ENCODE data around the gene DYRK1A. TPM values are rescaled to one million over a fixed set of nuclear protein-coding genes. Genes with fewer than 3 reads are reported as not detected.

DYRK1A gene
- total RNA-seq, 1 donor from 2014 or later: 108 TPM

DNA sequence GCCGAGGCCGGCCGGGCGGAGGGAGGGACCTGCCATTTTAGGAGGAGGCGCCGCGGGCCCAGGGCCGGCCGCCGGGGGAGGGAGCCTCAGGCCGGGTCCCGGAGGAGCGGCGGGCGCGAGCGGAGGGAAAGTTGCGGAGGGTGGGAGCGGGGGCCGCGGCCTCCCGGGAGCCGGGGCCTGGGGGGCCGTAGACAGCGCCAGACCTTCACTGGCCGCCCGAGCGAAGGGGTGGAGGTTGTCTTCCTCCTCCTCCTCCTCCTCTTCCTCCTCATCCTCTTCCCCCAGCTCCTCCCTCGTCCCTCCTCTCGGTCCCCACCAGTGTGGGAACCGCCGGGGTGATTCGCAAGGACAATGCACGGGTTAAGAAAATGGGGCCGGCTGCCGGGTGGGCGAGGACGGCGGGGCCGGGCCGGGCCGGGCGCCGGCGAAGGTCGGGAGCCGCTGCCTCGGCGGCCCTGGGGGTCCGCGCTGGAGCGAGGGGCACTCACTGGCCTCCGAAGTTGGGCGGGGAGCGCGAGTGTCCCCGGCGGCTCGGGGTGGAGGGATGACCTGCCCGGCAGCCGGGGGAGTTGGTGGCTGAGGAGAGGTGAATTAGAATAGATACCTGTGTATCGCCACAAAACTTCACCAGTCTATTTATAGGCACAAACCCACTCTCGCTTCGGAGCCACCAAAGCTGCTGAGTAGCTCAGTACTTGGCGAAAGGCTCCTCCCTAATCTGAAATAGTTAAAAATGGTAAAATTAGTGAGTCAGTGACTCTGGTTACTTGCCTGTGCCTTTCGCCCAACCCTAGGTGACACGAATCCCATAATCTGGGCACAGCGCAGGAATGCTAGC is 1.3 kb downstream of the DYRK1A start:
- peak overlapping the region; percentile 78 for H3K4me3 ChIP-seq
- peak; percentile 44 for DNase-seq (ENCODE audit: low spot score)
- H3K4me2 ChIP-seq: peak overlapping the region; percentile 84
- TF ChIP-seq, protein P1, sequence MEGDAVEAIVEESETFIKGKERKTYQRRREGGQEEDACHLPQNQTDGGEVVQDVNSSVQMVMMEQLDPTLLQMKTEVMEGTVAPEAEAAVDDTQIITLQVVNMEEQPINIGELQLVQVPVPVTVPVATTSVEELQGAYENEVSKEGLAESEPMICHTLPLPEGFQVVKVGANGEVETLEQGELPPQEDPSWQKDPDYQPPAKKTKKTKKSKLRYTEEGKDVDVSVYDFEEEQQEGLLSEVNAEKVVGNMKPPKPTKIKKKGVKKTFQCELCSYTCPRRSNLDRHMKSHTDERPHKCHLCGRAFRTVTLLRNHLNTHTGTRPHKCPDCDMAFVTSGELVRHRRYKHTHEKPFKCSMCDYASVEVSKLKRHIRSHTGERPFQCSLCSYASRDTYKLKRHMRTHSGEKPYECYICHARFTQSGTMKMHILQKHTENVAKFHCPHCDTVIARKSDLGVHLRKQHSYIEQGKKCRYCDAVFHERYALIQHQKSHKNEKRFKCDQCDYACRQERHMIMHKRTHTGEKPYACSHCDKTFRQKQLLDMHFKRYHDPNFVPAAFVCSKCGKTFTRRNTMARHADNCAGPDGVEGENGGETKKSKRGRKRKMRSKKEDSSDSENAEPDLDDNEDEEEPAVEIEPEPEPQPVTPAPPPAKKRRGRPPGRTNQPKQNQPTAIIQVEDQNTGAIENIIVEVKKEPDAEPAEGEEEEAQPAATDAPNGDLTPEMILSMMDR (IDR thresholded peaks at IDR 0.05): no peak
- no peak for TF ChIP-seq EZH2 (IDR thresholded peaks at IDR 0.05)
- TF ChIP-seq EZH2phosphoT487 (IDR thresholded peaks at IDR 0.05): no peak
- peaks cover 53% of the 10 kb centered on the region for H4K20me1 ChIP-seq (ENCODE audit: low read depth)
- no peaks in the 10 kb centered on the region for H3K36me3 ChIP-seq
- peak overlapping the region; percentile 99 for H3K27ac ChIP-seq
- H3K27me3 ChIP-seq: no peaks in the 10 kb centered on the region
- peaks cover 35% of the 10 kb centered on the region for H3K4me1 ChIP-seq
- H3K9me3 ChIP-seq (ENCODE audit: low read depth): no peaks in the 10 kb centered on the region
- Mint-ChIP-seq H3K4me1 (peaks cover 34% of the 10 kb centered on the region), H3K27me3 (ENCODE audit: insufficient read depth, low read depth) (peaks cover 8% of the 10 kb centered on the region), H3K9me3 (peaks cover 12% of the 10 kb centered on the region), H3K36me3 (peaks cover 18% of the 10 kb centered on the region), H3K27ac (peak overlapping the region; percentile 96), H3K4me3 (peak overlapping the region; percentile 93)
- H3F3A ChIP-seq (ENCODE audit: low read depth): peaks cover 16% of the 10 kb centered on the region
- H3K79me2 ChIP-seq (ENCODE audit: low read depth): peaks cover 77% of the 10 kb centered on the region
- no peak overlapping the region for H2AFZ ChIP-seq (replicated peaks)
- peak overlapping the region; percentile 88 for H3K9ac ChIP-seq

DNA sequence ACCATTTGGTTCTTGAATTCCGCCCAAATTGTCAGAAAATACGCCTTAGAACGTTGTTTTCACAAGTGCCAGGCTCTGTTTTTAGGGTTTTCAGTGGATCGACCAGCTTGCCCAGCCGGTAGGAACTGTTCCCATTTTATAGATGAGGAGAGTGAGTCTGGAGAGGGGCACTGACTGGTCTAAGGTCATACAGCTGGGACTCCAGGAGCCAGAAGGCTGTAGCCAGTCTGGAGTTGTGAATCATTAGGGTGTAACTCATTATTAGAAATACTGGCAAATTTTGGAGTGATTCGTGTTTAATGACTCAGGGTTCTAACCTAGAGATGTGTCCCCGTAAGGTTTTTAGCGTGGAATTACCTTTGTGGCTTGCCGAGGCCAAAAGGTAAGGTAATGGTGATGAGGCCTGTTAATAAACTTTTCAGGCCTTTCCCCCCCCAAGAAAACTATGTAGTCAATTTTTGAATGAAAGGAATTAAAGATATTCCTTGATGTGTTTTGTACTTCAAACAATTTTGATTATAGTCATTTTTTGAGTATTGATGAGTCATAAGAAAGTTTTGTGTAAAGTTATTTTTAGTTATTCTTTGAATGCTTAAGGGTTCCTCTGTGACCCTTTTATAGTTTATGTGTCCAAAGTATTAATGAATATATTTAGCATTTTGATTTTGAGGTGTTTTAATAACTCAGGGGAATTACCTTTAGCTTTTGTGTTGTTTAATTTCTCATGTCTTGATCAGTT is 2.1 kb downstream of the DYRK1A start:
- H3K9me3 ChIP-seq (ENCODE audit: low read depth): no peaks in the 10 kb centered on the region
- H2AFZ ChIP-seq (replicated peaks): no peak overlapping the region
- Mint-ChIP-seq H3K9me3 (peaks cover 16% of the 10 kb centered on the region), H3K36me3 (peaks cover 22% of the 10 kb centered on the region), H3K4me3 (peak overlapping the region; percentile 93), H3K27ac (peak overlapping the region; percentile 96), H3K27me3 (ENCODE audit: insufficient read depth, low read depth) (peaks cover 8% of the 10 kb centered on the region), H3K4me1 (peaks cover 34% of the 10 kb centered on the region)
- no peaks in the 10 kb centered on the region for H3K36me3 ChIP-seq
- peaks cover 21% of the 10 kb centered on the region for H3F3A ChIP-seq (ENCODE audit: low read depth)
- H3K4me3 ChIP-seq: peak overlapping the region; percentile 78
- no peak for DNase-seq (ENCODE audit: low spot score)
- peaks cover 35% of the 10 kb centered on the region for H3K4me1 ChIP-seq
- H3K9ac ChIP-seq: peak overlapping the region; percentile 88
- peak overlapping the region; percentile 84 for H3K4me2 ChIP-seq
- H3K79me2 ChIP-seq (ENCODE audit: low read depth): peaks cover 85% of the 10 kb centered on the region
- H3K27me3 ChIP-seq: no peaks in the 10 kb centered on the region
- H3K27ac ChIP-seq: no peak overlapping the region
- TF ChIP-seq, protein P1 (IDR thresholded peaks at IDR 0.05): no peak
- peaks cover 61% of the 10 kb centered on the region for H4K20me1 ChIP-seq (ENCODE audit: low read depth)

GRCh38 chr21:37369307-37369854 is 2.8 kb downstream of the DYRK1A start:
- Histone ChIP-seq H3K4me2 (peak overlapping the region; percentile 84), H3K4me3 (peak overlapping the region; percentile 78), H3K9me3 (ENCODE audit: low read depth) (no peaks in the 10 kb centered on the region), H4K20me1 (ENCODE audit: low read depth) (peaks cover 67% of the 10 kb centered on the region), H3K79me2 (ENCODE audit: low read depth) (peaks cover 89% of the 10 kb centered on the region), H3K4me1 (peaks cover 40% of the 10 kb centered on the region), H3K9ac (peak overlapping the region; percentile 88), H3K27ac (no peak overlapping the region), H2AFZ (replicated peaks) (no peak overlapping the region), H3K36me3 (no peaks in the 10 kb centered on the region), H3K27me3 (no peaks in the 10 kb centered on the region), H3F3A (ENCODE audit: low read depth) (peaks cover 22% of the 10 kb centered on the region)
- TF ChIP-seq EZH2 (IDR thresholded peaks at IDR 0.05) (no peak), EZH2phosphoT487 (IDR thresholded peaks at IDR 0.05) (no peak)
- TF ChIP-seq, protein P1 (IDR thresholded peaks at IDR 0.05): peak; percentile 2
- Mint-ChIP-seq H3K9me3 (peaks cover 19% of the 10 kb centered on the region), H3K27ac (peak overlapping the region; percentile 96), H3K4me1 (peaks cover 34% of the 10 kb centered on the region), H3K27me3 (ENCODE audit: insufficient read depth, low read depth) (peaks cover 8% of the 10 kb centered on the region), H3K36me3 (peaks cover 24% of the 10 kb centered on the region), H3K4me3 (peak overlapping the region; percentile 93)
- no peak for DNase-seq (ENCODE audit: low spot score)

Data from neural progenitor cell (in vitro differentiated cells).